Naive B cell (primary cell): ENCODE data around the gene FGF2. TPM values are rescaled to one million over a fixed set of nuclear protein-coding genes. Genes with fewer than 3 reads are reported as not detected.
"Not testable (repeated sequence)": the region's sequence is repeated elsewhere in the genome, so short reads cannot be mapped to it uniquely, and the experiment has no call there.

ENCODE experiments used
- ATAC-seq, 2 donors: fragments of 150-1000 bp; cut with Tn5 transposase; 2 replicates each; pipeline ENCODE4 v1.10.0; 2021; ENCODE audit warnings: low read depth in 2 of 2, mild to moderate bottlenecking in 2 of 2, moderate library complexity in 2 of 2
- DNase-seq: peaks from one replicate; pipeline ENCODE4 v3.0.0; 2022
- H3K27ac Mint-ChIP-seq, 6 donors: one replicate each; pipeline ENCODE4 v1.8.0; 2020 to 2022; ENCODE audit warnings: mild to moderate bottlenecking in 6 of 6, mixed read lengths in 6 of 6, moderate library complexity in 5 of 6, inconsistent platforms in 2 of 6
- H3K27me3 Mint-ChIP-seq, 3 donors: one replicate each; pipeline ENCODE4 v1.8.0; 2021 to 2022; ENCODE audit warnings: mixed read lengths in 3 of 3, mild to moderate bottlenecking in 1 of 3
- H3K36me3 Mint-ChIP-seq, 2 donors: one replicate each; pipeline ENCODE4 v1.8.0; 2020 to 2022; ENCODE audit warnings: mixed read lengths in 2 of 2, inconsistent platforms in 1 of 2, mild to moderate bottlenecking in 1 of 2
- H3K4me1 Mint-ChIP-seq, 3 donors: one replicate each; pipeline ENCODE4 v1.8.0; 2020 to 2022; ENCODE audit warnings: mixed read lengths in 3 of 3, inconsistent platforms in 1 of 3, mild to moderate bottlenecking in 1 of 3, moderate library complexity in 1 of 3
- H3K4me3 Mint-ChIP-seq, 8 donors: one replicate each; pipeline ENCODE4 v1.8.0; 2020 to 2022; ENCODE audit warnings: mild to moderate bottlenecking in 8 of 8, mixed read lengths in 8 of 8, moderate library complexity in 8 of 8, inconsistent platforms in 2 of 8
- H3K9me3 Mint-ChIP-seq, 7 donors: one replicate each; pipeline ENCODE4 v1.8.0; 2020 to 2022; ENCODE audit warnings: mixed read lengths in 7 of 7, mild to moderate bottlenecking in 5 of 7, inconsistent platforms in 2 of 7, moderate library complexity in 1 of 7
- polyA plus RNA-seq, 6 donors: library from polyadenylated mRNA; unstranded; fragments of 300-500 nt; fragmentation: Illumina TruSeq; gene quantifications; one replicate each; pipeline ENCODE4 v1.2.3, GENCODE V29; 2021; ENCODE audit warnings: low read depth in 6 of 6

FGF2 gene
- polyA plus RNA-seq, 6 donors from 2014 or later, result 0.06 to 0.17 (median 0.08) TPM; not detected in 3

GRCh38 chr4:122838034-122838433 is 11.4 kb downstream of the FGF2 start:
- H3K36me3 Mint-ChIP-seq, result no peaks in the 10 kb centered on the region
- ATAC-seq (no peak), DNase-seq (no peak)
- no peak overlapping the region for H3K4me3 Mint-ChIP-seq
- H3K4me1 Mint-ChIP-seq, result no peaks in the 10 kb centered on the region
- no peak overlapping the region for H3K27ac Mint-ChIP-seq
- H3K9me3 Mint-ChIP-seq, result peaks cover 0 to 3% (median 0%) of the 10 kb centered on the region in 7 donors
- peaks cover 24 to 36% (median 32%) of the 10 kb centered on the region in 3 donors for H3K27me3 Mint-ChIP-seq

- peaks cover 0 to 2% (median 0%) of the 10 kb centered on the region in 7 donors for H3K9me3 Mint-ChIP-seq
- H3K27ac Mint-ChIP-seq, result no peak overlapping the region
- DNase-seq (no peak), ATAC-seq (no peak)
- H3K27me3 Mint-ChIP-seq, result peaks cover 19 to 54% (median 29%) of the 10 kb centered on the region in 3 donors
- H3K4me3 Mint-ChIP-seq, result no peak overlapping the region
- H3K4me1 Mint-ChIP-seq, result peaks cover 4 to 7% (median 6%) of the 10 kb centered on the region in 3 donors
- no peaks in the 10 kb centered on the region for H3K36me3 Mint-ChIP-seq
Measured at GRCh38 chr4:122842392-122842791, 15.8 kb downstream of the FGF2 start.

DNA sequence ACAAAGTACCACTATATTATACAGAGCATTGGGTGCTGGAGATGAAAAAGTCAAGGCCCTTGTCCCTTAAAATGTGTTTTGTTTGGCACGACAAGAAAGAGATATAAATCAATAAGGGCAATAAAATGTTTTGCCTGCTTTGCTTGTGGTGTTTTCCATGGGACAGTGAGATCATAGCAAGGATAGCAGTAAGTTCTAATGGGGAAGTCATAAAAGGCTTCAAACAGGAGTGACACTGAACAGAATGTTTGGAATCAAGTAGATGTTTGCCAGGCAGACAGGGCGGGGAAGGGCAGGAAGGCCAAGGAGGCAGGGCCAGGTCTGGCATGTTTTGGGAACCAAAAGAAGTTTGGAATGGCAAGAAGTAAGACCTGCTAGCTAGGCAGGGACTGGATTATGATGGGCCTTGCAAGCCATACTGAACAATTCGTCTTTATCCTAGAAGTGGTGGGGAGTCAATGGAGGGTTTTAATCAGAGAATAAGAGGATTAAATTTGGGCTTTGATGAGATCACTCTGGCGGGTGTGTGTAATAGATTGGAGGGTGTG is 16.4 kb downstream of the FGF2 start:
- Mint-ChIP-seq H3K27me3 (peaks cover 19 to 54% (median 28%) of the 10 kb centered on the region in 3 donors), H3K4me1 (peaks cover 4 to 7% (median 6%) of the 10 kb centered on the region in 3 donors), H3K27ac (peak overlapping the region in 1 of 6 donors; percentile 9), H3K36me3 (no peaks in the 10 kb centered on the region), H3K9me3 (peaks cover 0 to 5% (median 0%) of the 10 kb centered on the region in 7 donors), H3K4me3 (no peak overlapping the region)
- DNase-seq (no peak), ATAC-seq (no peak)

DNA sequence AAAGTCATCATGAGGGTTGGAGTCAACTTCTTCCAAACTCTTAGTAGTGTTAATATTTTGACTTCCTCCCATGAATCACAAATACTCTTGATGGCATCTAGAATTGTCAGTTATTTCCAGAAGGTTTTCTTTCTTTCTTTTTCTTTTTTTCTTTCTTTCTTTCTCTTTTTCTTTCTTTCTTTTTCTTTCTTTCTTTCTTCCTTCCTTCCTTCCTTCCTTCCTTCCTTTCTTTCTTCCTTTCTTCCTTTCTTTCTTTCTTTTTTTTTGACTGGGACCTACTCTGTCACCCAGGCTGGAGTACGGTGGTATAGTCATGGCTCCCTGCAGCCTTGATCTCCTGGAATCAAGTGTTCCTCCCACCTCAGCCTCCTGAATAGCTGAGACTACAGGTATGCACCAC is 17.8 kb downstream of the FGF2 start:
- H3K27ac Mint-ChIP-seq, result peak overlapping the region in 1 of 6 donors; percentile 42
- not testable (repeated sequence) for H3K9me3 Mint-ChIP-seq, H3K36me3 Mint-ChIP-seq, ATAC-seq, DNase-seq, H3K4me3 Mint-ChIP-seq, H3K4me1 Mint-ChIP-seq
- H3K27me3 Mint-ChIP-seq, result peaks cover 21 to 59% (median 22%) of the 10 kb centered on the region in 3 donors

GRCh38 chr4:122845066-122845465 is 18.4 kb downstream of the FGF2 start:
- no peak for DNase-seq
- Mint-ChIP-seq H3K4me3 (no peak overlapping the region), H3K27ac (no peak overlapping the region), H3K27me3 (peaks cover 15 to 52% (median 23%) of the 10 kb centered on the region in 3 donors), H3K36me3 (no peaks in the 10 kb centered on the region), H3K4me1 (peaks cover 4 to 7% (median 6%) of the 10 kb centered on the region in 3 donors), H3K9me3 (peaks cover 0 to 2% (median 0%) of the 10 kb centered on the region in 7 donors)
- no peak for ATAC-seq

- H3K36me3 Mint-ChIP-seq, result no peaks in the 10 kb centered on the region
- H3K27ac Mint-ChIP-seq, result no peak overlapping the region
- ATAC-seq (no peak), DNase-seq (no peak)
- no peak overlapping the region for H3K4me3 Mint-ChIP-seq
- H3K4me1 Mint-ChIP-seq, result peaks cover 4 to 7% (median 6%) of the 10 kb centered on the region in 3 donors
- H3K27me3 Mint-ChIP-seq, result peaks cover 18 to 55% (median 24%) of the 10 kb centered on the region in 3 donors
- peaks cover 0 to 2% (median 0%) of the 10 kb centered on the region in 7 donors for H3K9me3 Mint-ChIP-seq
Measured at GRCh38 chr4:122845760-122846159, 19.1 kb downstream of the FGF2 start.

DNA sequence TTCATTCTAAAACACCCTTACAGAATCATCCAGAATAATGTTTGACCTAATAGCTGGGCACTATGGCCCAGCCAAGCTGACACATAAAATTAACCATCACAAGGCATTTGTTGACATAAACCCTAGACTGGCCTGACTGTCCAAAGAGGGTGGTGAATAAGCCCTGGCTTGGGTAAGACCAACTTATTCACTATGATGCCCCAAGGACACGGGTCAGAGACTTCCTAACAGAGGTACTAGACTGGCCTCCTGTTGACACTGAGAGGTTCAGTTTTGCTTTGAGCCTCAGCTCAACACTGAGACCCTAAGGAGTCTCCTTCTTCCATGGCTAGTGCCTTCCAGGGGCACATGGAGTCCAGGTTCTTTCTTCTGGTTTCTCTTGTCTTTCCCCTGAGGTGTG is 21.3 kb downstream of the FGF2 start:
- H3K27ac Mint-ChIP-seq, result no peak overlapping the region
- ATAC-seq (no peak), DNase-seq (no peak)
- no peak overlapping the region for H3K4me3 Mint-ChIP-seq
- H3K9me3 Mint-ChIP-seq, result peaks cover 0 to 2% (median 0%) of the 10 kb centered on the region in 7 donors
- H3K4me1 Mint-ChIP-seq, result peaks cover 4 to 7% (median 6%) of the 10 kb centered on the region in 3 donors
- no peaks in the 10 kb centered on the region for H3K36me3 Mint-ChIP-seq
- peaks cover 19 to 56% (median 23%) of the 10 kb centered on the region in 3 donors for H3K27me3 Mint-ChIP-seq

- peaks cover 26 to 50% (median 27%) of the 10 kb centered on the region in 3 donors for H3K27me3 Mint-ChIP-seq
- not testable (repeated sequence) for H3K27ac Mint-ChIP-seq, H3K36me3 Mint-ChIP-seq, H3K4me1 Mint-ChIP-seq, H3K4me3 Mint-ChIP-seq, DNase-seq, H3K9me3 Mint-ChIP-seq, ATAC-seq
Measured at GRCh38 chr4:122849789-122850188, 23.2 kb downstream of the FGF2 start.

GRCh38 chr4:122851568-122851967 is 24.9 kb downstream of the FGF2 start:
- Mint-ChIP-seq H3K27me3 (peaks cover 26 to 42% (median 28%) of the 10 kb centered on the region in 3 donors), H3K9me3 (peaks cover 0 to 2% (median 0%) of the 10 kb centered on the region in 7 donors), H3K4me3 (no peak overlapping the region), H3K4me1 (no peaks in the 10 kb centered on the region), H3K36me3 (no peaks in the 10 kb centered on the region), H3K27ac (no peak overlapping the region)
- ATAC-seq (no peak), DNase-seq (no peak)

DNA sequence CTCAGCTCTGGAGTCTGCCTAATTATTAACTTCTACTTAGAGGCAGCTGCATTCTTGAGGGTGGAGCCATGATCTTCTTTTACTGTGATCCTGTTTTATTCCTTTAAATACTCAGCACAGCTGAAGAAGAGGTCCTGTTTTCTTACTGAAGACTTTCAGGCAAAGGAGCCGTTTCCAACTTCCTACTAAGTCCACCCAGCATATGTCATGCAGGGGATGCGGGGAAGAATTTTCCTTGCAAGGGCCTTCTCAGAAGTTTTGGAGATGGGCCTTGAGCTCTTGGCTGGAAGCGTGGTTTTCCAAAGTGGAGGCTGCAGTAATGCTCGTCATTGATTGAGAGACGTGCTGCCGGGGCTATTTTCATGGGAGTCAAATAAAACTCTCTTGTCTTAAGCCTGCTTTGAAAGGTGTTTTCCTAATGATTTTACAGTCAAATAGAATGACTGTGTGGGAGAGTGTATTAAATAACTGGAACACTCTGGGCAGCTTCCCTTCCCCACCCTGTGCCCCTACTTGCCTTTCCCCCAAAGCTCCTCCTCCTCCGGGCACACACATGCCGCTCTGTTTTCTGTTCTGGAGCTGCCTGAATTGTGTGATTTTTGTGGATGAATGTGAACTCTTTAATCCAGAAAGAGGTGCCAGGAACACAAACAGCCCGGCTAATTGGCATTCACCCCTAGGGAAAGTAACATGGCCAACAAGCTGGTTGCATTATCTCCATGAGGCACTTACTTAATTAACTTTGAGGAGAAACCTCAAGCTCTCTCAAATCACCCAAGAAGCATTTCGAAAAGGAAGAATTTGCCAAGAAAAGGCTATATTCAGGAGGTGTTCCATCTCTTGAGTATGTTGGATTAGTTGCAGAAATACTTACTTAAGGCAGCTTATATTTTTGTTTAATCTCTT is 28.1 kb downstream of the FGF2 start:
- no peak for ATAC-seq
- DNase-seq, result no peak
- H3K27me3 Mint-ChIP-seq, result peaks cover 15 to 34% (median 30%) of the 10 kb centered on the region in 3 donors
- H3K4me3 Mint-ChIP-seq, result no peak overlapping the region
- H3K27ac Mint-ChIP-seq, result peak overlapping the region in 1 of 6 donors; percentile 17
- H3K36me3 Mint-ChIP-seq, result no peaks in the 10 kb centered on the region
- no peaks in the 10 kb centered on the region for H3K9me3 Mint-ChIP-seq
- H3K4me1 Mint-ChIP-seq, result no peaks in the 10 kb centered on the region

- Mint-ChIP-seq H3K4me1 (no peaks in the 10 kb centered on the region), H3K27ac (no peak overlapping the region), H3K4me3 (no peak overlapping the region), H3K27me3 (peaks cover 10 to 30% (median 27%) of the 10 kb centered on the region in 3 donors), H3K36me3 (no peaks in the 10 kb centered on the region), H3K9me3 (no peaks in the 10 kb centered on the region)
- no peak for DNase-seq
- no peak for ATAC-seq
Measured at GRCh38 chr4:122855353-122855890, 28.8 kb downstream of the FGF2 start.

DNA sequence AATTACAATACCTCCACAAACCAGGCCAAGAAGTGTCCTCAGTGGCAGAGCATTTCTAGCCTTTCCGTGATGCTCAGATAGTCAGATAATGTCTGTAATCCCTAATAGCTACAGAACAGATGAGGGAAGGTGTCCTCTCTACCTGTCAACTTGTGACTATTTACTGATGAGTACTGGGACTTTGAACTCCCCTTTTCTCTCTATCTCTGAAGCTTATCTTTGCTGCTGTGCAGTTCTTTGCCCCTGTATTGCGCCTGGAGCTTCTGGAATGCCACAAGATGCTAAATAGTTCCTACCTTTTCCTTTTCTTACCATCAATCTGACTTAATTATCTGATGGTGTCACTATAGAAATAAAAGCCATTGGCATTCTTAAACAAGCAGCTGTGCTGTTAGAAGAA is 30.5 kb downstream of the FGF2 start:
- Mint-ChIP-seq H3K27ac (no peak overlapping the region), H3K27me3 (peaks cover 25 to 37% (median 34%) of the 10 kb centered on the region in 3 donors), H3K4me1 (no peaks in the 10 kb centered on the region), H3K4me3 (no peak overlapping the region), H3K9me3 (no peaks in the 10 kb centered on the region), H3K36me3 (no peaks in the 10 kb centered on the region)
- DNase-seq (no peak), ATAC-seq (no peak)

DNA sequence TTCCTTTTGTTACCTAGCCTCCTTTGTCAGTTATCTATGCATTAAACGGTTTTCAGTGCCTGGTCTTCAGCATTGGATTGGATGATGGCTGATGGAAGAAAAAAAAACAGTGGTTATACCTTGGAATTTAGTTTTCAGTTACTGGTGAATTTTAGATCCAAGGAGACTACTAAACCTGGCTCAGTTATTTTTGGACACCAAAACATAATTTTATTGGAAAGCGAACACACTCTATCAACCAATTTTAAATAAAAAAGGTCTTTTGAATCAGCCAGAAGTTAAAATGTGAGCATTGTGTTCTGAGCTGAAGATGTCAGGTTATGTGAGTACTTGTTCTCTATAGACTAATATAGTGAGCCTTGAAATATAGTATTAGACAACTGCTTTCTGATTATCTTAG is 32.1 kb downstream of the FGF2 start:
- no peak overlapping the region for H3K4me3 Mint-ChIP-seq
- no peak overlapping the region for H3K27ac Mint-ChIP-seq
- DNase-seq (no peak), ATAC-seq (no peak)
- no peaks in the 10 kb centered on the region for H3K36me3 Mint-ChIP-seq
- H3K4me1 Mint-ChIP-seq, result no peaks in the 10 kb centered on the region
- H3K9me3 Mint-ChIP-seq, result no peaks in the 10 kb centered on the region
- H3K27me3 Mint-ChIP-seq, result peaks cover 16 to 31% (median 29%) of the 10 kb centered on the region in 3 donors
